COR-L47 (cell line): Measurements from ENCODE around the gene TMEM86B.
A peak's percentile ranks its signal among the peaks of the same experiment; 100 is the strongest.

Experiments used
- DNase-seq: peaks from one replicate; lab custom pipeline; 2025; lab: John Stamatoyannopoulos, UW

TMEM86B gene, protein sequence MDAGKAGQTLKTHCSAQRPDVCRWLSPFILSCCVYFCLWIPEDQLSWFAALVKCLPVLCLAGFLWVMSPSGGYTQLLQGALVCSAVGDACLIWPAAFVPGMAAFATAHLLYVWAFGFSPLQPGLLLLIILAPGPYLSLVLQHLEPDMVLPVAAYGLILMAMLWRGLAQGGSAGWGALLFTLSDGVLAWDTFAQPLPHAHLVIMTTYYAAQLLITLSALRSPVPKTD

DNA sequence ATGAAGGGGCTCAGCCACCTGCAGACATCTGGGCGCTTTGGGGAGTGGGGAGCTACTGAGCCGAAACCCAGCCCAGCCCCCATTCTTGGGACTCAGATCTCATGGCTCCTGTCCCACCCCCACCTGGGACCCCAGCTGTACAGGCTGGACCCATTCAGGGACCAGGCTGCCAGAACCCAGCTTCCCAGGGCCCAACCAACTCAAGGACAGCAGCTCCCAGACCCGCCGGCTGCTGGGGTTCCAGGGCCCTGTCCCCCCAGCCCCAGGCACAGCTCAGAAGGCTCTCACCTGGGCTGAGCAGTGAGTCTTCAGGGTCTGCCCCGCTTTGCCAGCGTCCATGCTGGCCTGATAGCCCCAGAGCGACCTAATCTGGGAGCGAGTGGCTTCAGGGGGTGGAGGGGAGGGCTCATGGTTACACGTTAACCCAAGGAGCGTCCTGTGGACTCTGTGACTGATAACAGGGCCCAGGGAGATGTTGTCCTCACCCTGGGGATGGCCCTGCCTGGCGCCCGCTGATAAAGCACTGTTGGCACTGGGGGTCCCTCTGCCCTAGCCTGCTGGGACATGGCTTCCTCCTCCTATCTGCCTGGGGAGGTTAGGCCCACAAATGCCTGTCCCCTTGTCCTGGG is at the start of gene TMEM86B:
TMEM86B (minus strand) TSS at position 361 of the 629 bp plus-strand sequence; CDS start at position 339, 22 bp downstream.
- DNase-seq: no peak

GRCh38 chr19:55277494-55277893 is 48.9 kb upstream of the TMEM86B start:
- no peak for DNase-seq

DNA sequence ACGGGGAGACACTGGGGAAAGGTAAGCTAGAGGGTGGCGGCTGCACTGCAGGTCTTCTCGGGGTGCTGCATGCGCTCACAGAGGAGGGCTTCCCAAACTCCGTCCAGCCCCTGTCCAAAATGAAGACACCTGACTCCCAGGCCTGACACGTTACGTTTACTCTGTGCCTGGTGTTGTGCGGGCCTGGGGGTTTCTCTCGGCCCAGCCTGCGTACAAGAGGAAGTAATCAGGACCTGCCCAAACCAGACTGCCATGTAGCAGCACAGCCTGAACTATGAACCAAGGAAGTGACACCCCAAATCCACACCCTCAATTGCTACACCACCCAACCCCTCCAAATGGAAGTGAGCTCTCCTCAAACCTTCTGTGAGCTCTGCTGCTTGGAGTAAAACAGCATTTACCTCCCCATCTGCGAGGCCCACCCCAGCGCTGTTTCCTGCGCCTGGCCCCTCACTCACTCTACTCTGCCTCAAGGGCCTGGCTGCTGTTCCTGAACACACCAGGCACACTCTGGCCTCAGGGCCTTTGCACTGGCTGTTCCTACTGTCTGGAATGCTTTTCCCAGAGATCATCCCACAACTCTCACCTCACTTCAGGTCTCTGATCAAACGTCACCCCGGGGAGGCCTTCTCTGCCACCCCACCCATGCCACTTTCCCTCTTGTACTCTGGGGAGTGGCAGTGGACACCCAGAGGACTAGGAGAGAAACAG is 48.3 kb upstream of the TMEM86B start:
- DNase-seq: no peak

DNA sequence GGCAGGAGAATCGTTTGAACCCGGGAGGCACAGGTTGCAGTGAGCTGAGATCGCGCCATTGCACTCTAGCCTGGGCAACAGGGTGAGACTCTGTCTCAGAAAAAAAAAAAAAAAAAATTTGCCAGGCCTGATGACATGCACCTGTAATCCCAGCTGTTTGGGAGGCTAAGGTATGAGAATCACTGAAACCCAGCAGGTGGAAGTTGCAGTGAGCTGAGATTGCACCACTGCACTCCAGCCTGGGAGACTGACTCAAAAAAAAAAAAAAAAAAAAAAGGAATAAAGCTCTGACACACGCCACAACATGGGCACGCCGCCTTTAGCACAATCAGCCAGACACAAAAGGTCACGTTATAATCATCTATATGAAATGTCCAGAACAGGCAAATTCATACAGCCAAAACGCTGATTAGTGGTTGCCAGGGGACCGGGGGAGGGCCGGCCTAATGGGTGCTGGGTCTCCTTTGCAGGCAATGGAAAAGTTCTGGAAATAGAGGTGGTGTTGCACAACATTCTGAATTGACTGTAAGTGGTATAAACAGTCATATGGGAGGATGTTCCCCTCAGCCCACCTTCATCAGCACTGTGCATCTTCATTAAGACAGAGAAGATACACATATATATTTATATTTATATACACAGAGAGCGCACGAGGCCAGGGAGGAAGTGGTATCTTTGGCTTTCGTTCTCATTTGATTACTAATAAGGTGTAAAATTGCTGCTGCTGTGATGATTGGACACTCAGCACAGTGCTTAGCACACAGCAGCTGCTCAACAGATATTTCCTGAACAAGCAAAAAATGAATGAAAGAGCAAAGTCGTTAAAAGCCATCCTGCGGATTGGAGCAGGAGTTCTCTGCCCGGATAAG is 47.5 kb upstream of the TMEM86B start:
- no peak for DNase-seq

- DNase-seq: peak; percentile 88
These were observed 45.6 kb upstream of the TMEM86B start for GRCh38 chr19:55273978-55274707.

DNA sequence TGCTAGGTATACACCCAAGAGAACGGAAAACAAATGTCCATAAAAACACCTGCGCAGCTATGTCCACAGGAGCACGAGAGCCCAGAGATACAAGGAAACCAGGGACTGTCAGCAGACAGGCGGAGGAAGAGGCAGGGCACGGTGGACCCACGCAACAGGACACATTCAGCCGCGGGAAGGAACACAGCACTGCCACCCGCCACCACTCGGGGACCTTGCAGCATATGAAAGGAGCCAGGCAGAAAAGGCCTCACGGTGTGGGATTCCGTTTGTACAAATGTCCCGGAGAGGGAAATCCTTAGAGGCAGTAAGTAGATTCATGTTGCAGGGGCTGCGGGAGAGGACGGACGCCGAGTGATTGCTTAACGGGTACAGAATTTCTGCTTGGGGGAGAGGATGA is 43.6 kb upstream of the TMEM86B start:
- no peak for DNase-seq

GRCh38 chr19:55270172-55270942 is 41.8 kb upstream of the TMEM86B start:
- no peak for DNase-seq

DNA sequence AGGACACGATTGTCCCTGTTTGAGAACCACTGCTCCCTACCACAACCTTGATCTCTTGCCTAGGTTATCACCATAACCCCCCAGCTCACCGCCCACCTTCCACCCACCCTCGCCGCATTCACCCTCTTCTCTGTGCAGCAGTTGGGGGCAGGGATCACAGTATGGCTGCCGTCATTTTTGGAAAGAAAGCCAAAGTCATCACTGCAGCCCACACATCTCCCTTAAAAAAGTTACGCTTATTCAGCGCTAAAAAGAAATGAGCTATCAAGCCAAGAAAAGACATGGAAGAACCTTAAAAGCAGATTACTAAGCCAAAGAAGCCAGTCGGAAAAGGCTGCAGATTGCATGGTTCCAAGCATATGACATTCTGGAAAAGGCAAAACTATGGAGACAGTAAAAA is 40.7 kb upstream of the TMEM86B start:
- no peak for DNase-seq

DNA sequence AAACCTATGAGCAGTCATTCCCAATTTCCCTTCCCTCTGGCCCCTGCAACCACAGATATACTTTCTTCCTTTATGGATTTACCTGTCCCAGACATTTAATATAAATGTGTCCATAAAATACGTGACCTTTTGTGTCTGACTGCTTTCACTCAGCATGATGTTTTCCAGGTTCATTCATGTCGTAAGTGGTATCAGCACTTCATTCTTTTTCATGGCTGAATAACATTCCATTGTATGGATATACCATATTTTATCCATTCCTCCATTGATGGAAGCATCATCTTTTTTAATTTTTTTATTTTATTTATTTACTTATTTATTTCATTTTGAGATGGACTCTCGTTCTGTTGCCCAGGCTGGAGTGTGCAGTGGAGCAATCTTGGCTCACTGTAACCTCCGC is 38.3 kb upstream of the TMEM86B start:
- DNase-seq: no peak

DNA sequence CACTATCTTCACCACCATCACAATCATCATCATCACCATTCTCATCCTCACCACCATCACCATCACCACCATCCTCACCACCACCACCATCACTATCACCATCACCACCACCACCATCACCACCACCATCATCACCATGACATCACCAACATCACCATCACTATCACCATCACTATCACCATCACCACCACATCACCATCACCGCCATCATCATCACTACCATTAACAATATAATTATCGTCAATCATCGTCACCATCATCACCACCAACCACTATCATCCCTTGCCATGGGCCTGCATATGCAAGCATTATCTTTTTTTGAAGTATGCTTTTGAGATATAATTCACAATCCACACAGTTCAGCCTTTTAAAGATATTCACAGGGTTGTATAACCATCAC is 37.8 kb upstream of the TMEM86B start:
- no peak for DNase-seq

DNA sequence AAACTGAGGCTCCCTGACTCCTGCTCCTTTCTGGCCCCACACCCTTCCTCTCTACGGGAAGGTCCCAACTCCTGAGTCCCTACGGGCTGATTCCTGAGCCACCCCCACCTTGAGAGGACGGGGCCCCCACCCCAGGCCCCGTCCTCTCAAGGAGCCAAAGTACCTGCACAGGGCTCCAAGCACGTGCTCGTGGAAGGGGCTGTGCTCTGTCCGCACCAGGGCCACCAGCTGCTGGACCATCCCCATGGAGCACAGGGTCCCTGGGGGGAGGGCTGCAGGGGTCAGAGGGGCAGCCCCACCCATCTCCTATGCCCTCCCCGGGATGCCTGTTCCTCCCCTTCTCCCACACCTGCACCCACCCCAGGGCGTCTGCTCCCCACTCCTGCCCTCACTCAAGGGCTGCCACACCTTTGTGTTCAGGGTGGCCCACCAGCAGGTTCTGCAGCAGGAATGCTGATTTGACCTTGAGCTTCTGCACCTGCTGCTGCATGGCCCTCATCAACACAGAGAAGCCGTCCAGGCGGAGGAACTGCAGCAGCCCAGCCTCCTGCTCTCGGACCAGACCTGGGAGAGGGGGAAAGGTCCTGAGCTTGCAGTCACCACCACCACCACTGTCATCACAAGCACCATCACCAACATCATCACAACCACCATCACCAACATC is 37.3 kb upstream of the TMEM86B start:
- no peak for DNase-seq

DNA sequence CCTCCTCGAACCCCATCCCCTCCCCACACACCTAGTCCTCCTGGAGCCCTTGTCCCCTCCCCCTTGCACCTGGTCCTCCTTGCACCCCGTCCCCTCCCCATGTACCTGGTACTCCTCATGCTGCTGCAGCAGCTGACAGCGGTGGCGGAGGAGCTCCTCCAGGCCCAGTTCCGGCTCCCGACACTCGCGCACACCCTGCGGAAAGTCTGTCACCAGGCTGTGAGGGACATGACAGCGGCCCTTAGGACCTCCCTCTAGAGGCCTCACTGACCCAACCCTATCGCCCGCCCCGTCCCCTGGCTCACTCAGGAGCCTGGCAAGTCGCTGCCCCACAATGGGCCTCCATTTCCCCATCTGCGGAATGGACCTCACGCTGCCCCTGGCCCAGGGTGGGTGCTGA is 36.6 kb upstream of the TMEM86B start:
- no peak for DNase-seq

DNA sequence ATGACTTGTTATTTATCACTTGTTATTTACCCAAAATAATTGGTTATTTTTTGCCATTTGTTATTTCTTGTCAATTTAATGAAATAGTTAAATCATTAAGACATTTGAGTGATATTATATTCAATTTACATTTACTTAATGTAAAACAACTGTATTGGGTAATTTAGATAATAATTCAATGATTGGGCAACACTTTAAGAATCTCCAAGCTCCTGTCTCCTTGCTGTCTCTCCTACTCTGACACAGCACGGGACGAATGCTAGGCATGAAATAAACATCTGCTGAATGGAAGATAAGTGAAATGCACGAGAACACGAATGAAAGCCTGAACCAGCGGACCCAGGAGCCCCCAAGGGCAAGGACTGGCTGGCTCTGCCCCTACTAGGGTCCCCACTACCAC is 36.0 kb upstream of the TMEM86B start:
- no peak for DNase-seq

- DNase-seq: no peak
These were observed 33.8 kb upstream of the TMEM86B start for GRCh38 chr19:55262359-55262758.

DNA sequence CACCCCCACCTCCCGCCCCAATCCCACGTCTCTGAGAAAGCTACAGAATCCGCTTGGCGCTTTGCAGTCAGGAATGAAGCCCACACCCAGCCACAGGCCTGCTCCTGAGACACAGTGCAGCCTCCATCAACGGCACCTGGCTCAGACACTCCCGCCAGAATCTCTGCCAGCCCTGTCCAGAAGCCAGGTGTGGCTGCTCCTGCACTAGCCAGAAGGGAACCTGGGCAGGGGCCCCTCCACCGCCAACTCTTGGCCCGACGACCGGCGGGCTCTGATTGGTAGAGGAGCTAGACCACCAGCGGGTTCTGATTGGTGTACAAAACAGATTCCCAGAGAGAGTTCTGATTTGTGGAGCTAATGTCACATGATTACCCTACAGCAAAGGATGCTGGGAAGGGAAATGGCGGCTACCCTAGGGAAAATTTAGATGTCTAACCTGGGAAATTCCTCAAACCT is 33.1 kb upstream of the TMEM86B start:
- no peak for DNase-seq

- DNase-seq: no peak
These were observed 31.1 kb upstream of the TMEM86B start for GRCh38 chr19:55259540-55260210.

DNA sequence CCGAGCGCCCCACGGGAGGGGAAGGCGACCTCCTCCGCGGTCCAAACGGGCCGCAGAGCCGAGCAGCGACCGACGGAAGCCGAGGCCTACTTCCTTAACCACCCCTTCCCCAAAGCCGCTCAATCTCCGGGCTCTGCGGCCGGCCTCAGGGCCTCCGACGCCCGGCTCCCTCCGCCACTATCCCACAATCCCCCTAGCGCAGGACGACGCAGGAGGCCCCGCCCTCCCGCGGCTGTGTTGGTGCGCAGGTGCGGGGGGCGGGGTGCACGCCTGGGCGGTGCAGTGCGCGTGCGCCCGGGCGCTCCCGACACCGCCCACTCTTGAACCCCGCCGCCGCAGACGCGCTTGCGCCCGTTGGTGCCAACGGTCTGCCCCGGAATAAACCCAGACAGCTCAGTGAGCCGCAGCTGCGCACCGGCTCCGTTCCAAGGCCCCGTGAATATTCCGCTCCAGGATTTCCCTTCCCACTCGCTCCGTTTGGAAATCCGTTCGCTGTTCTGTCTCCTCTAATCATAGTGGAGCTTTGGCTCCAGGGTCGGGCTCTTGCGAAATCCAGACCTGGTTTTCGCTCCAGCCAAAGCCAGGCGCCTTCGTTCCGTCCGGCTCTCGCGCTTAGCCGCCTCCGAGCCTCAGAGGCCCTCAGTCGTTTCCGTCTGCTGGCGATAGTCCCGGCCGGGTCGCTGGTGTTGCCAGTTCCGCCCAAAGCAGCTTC is 30.4 kb upstream of the TMEM86B start, which contains the start of gene PPP6R1:
PPP6R1 (minus strand) TSS at position 190 of the 712 bp plus-strand sequence. CDS start 11,914 bp downstream, outside the sequence.
- DNase-seq: peak; percentile 98

DNA sequence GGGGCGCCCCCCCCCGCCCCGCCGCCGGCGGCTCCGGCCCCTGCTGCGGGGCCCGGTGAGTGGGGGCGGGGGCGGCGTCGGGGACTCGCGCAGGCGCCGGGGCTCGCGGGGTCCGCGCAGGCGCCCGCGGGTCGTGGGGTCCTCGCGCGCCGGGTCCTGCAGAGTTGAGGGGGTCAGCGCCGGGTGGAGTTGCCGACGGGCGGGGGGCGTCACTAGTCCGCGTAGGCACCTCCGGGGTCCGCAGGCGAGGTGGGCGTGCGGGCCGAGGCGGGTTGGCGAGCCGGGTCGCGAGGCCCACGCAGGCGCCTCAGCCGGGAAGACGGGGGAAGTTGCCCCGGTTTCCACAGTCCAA is 29.9 kb upstream of the TMEM86B start:
- no peak for DNase-seq
